Activated gamma-delta T cell treated with anti-CD3 and anti-CD28 coated beads, Interleukin-2, amount 50 U/mL, for 16 hours (primary cell): ENCODE data around the gene HEXB.
"Not testable (repeated sequence)": the region's sequence is repeated elsewhere in the genome, so short reads cannot be mapped to it uniquely, and the experiment has no call there.

Source experiments
- DNase-seq: peaks from one replicate; pipeline ENCODE4 v3.0.0-alpha.2; 2020; ENCODE audit warnings: low read depth

The HEXB gene

GRCh38 chr5:74659172-74659571, 25.9 kb upstream of the HEXB start:
- no peak for DNase-seq

DNA sequence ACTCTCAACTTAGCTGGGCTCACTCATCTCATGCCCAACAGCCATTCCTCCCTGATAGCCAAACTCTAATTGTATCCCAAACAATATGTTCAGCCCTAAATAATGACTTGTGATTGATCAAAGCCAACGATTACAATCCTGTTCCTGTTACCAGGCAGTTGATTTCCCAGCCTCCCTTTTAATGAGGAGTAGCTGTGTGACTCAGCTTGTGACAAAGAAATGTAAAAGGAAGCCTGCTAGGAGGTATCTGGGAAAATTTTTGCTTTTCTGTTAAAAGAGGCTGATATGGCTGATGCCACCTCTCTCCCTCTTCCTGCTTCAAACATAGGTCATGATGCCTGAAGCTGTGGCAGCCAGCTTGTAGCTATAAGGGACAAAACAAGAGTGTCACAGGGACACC, 24.9 kb upstream of the HEXB start:
- no peak for DNase-seq

GRCh38 chr5:74660873-74661272, 24.2 kb upstream of the HEXB start:
- DNase-seq: no peak

DNA sequence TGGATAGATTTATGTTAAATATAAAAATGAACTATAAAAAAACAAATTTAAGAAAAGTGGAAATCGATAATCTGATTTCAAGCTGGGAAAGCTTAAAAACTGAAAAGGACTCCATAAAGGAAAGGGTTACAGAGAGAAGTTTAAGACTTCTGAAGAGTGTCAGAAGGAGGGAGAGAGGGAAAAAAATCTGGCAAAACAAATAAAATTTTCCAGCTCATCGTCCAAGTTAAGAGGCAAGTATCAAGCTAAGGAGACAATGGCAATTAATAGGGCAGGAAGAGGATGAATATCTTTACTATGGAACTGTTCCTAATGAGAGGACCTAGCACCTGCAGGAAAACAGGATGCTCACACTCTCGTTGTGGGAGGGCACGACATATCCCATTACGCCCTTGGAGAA, 20.5 kb upstream of the HEXB start:
- no peak for DNase-seq

DNA sequence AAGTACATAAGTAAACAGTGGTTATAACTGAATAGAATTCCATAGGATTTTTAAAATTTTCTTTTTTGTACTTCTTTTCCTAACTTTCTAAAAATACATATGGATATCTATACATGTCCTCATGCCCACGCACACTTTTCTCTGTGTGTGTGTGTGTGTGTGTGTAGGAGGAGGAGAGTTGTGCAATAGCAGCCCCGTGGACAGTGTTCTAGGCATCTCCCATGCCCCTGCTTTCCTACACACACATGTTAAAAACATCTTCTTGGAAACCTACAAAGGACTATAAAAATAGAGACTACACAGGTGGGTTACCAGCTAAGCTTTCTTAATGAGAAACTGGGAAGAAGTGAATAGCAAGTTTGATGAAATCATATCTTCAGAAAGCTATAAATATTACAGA, 19.8 kb upstream of the HEXB start:
- no peak for DNase-seq

GRCh38 chr5:74665816-74666215, 19.2 kb upstream of the HEXB start:
- DNase-seq: no peak

- DNase-seq: no peak
These were observed 17.6 kb upstream of the HEXB start for GRCh38 chr5:74667396-74667795.

DNA sequence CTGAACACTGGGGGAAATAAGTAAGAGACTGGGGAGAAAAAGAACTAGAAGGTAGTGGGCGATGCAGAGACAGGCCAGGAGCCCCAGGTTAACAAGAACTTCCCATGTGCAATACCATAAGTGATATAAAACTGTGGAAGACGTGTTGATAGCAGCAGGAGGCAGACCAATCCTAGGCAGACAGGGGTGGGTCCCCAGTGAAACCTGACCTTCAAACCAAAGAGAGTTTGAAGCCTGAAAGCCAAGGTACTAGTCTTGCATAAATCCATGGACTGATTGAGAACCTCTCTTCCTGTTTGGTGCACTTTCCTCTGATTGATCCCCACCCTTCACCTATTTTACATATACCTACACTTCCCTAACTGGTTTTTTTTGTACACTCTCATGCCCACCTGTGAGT, 15.2 kb upstream of the HEXB start:
- no peak for DNase-seq

DNA sequence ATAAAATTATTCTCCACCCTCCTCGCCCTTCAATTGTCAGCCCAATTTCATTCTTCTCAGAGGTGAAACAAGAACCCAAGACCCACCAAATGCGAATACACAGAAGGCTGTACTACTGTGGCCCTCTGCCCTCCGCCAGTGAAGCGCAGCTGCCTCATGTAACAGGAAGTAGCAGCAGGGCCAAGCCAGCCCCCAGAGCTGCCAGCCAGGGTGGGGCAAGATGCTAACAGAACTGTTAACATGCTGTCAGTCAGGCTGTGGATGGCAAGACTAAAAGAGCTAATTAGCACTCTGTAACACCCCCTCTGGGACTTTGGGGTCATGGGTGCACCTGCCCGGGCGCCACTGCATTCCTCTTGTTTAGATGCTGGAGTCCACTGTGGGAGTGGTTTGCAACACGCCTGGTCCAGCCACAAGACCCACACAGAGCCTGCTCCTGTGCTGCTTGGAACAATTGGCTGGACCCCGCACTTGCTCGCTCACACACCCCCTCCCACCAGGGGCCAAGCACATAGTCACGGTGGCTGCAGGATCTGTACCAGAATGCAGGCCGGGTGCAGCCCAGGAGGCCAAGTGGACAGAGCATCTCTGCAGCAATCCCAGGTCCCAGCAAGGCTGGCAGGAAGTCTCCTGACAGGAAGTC, 14.5 kb upstream of the HEXB start:
- no peak for DNase-seq

DNA sequence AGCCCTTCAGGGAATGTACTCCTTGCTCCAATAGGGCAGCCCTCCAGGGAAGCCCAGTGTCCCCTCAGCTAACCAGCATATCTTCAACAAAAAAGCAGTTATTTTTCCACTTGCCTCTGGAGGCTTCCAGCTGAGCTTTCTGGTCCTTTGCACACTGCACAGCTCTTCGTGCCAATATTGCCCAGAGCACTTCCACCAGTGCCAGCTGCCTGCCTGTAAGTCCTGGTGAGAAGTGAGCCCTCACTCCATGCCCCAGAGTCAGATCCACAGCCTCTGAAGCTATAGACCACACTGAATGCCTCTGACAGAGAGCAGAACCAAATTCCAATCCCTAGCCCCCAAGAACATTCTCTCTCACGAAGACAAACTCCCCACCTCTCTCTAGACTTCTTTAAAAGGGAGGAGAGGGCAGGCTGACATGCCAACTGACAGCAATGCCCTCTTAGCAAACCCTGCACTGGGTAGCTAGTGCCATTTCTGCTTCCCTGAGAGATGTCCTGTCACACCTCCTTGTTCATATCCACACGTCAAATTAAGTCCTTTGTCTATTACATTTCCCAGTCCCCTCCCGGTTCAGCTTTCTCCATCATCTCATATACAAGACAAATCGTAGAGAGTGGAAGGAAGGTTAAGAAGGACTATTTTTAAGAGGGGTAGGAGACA, 12.7 kb upstream of the HEXB start:
- no peak for DNase-seq

DNA sequence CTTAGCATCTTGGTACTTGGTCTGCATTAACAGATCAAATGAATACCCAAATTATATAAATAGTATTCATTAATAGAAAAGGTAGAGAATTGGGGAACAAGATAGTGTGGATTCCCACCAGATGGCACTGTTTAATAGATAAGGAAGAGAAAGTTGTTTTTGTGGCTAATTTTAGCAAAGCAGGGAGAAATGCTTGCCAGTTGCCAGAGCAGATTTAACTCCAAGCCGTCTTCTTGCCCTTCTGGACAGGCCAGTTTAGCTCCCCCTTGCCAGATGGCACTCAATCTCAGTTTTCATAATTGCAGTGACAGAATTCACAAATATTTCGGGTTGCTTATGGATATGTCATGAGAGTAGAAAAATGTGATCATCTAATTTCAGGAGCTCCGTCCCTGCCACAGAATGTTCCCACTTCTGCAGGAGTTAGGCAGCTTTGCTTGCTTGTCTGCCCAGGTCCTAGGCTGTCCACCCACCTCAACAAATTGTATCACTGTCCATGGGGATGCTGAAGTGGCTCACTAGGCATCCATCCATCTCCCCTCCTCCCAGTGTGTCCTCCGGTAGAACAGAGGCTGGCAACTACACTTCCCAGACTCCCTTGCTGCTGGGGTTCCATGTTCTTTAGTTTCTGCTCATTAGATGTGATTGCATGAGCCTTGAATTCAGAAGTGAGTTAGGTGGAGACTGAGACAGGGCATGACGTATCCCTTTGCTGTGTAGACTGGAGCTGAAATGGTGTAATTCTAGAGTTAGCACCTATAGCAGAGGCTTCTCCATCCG, 11.8 kb upstream of the HEXB start:
- DNase-seq: no peak

DNA sequence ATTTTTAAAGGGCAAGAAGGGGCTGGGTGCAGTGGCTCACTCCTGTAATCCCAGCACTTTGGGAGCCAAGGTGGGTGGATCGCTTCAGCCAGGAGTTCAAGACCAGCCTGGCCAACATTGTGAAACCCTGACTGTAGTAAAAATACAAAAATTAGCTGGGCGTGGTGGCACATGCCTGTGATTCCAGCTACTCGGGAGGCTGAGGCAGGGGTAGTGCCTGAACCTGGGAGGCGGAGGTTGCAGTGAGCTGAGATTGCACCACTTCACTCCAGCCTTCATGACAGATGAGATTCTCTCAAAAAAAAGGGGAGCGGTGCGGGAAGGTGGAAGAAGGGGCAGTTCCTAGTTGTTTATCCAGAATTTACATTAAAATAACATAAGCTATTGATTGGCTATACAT, 8.6 kb upstream of the HEXB start:
- DNase-seq: not testable (repeated sequence)

GRCh38 chr5:74678123-74678522, 6.9 kb upstream of the HEXB start:
- DNase-seq: not testable (repeated sequence)

- DNase-seq: not testable (repeated sequence)
These were observed 5.7 kb upstream of the HEXB start for GRCh38 chr5:74679300-74679699.

- no peak for DNase-seq
These were observed 5.1 kb upstream of the HEXB start for GRCh38 chr5:74679966-74680365.

GRCh38 chr5:74685979-74686631, 1.1 kb downstream of the HEXB start:
- DNase-seq: no peak

DNA sequence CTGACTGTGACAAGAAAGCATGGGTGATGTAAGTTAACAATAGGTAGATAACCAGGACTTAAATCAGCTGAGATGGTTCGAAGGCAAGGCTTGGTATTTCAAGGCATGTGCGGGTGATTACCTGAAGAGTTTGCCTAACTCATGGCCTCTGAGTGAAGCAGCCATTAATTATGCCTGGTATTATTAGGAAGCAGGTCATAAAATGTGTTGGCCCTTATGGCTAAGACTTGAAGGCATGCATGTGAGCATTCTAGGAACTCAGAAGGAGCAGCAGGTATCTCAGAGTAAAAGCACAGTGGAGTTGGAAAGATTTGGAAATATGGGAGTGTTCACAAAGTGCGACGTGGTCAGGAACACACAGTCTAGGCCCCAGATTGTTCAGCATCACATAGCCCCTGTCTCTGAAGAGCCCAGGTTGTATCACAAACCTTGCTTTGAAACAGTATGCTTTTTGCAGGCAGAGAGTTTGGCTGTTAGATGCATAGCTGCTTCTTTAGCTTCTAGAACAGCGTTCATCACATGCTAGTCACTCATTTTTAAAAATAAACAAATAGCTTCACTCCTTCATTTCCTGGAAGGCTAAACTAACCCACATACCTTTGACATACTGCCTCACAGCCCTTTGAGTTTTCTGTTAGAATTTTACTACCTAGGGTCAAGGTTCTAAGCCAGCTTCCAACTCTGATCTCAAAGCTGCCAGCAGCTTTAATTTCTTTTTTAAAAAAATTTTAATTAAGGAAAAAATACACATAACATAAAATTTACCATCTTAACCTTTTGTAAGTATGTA, 2.1 kb downstream of the HEXB start:
- no peak for DNase-seq

- no peak for DNase-seq
These were observed 8.2 kb downstream of the HEXB start for GRCh38 chr5:74693191-74693590.

- no peak for DNase-seq
These were observed 32.6 kb downstream of the HEXB start for GRCh38 chr5:74717596-74717995.

DNA sequence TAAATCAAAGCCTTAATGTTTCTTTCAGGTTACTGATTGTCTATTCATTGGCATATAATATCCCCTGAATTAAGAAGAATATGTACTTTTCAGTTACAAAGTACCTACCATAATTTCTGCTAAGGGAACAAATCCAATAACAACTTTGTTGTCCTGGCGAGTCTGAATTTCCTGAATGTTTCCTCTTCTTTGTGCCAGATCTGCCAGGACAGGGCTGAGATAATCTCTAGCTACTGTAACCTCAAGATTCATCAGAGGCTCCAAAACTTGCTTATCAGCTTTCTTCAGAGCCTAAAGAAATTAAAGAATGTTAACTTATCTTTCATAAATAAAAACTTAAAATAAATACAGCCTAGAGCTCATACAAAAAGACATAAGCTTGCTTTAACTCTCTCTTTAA, 37.2 kb downstream of the HEXB start:
- DNase-seq: no peak

- DNase-seq: no peak
These were observed 40.3 kb downstream of the HEXB start for GRCh38 chr5:74725331-74725730.

- no peak for DNase-seq
These were observed 51.7 kb downstream of the HEXB start for GRCh38 chr5:74736759-74737158.
